K562 (cell line): ENCODE measurements around the gene TM7SF2. TPM values are rescaled to one million over a fixed set of nuclear protein-coding genes. Genes with fewer than 3 reads are reported as not detected.

Source experiments
- ATAC-seq: fragments of 200-7000 bp; cut with Tn5 transposase; 3 replicates; pipeline ENCODE4 v1.9.1; 2020; ENCODE audit warnings: moderate library complexity
- Bru-seq: library from RNA; stranded (reverse); fragments of 400-500 nt; gene quantifications from one replicate; lab custom pipeline; 2021; lab: Mats Ljungman, UMichigan
- BruChase-seq, 2 experiments: library from RNA; stranded (reverse); fragments of 400-500 nt; gene quantifications; one replicate each; lab custom pipeline; 2021; lab: Mats Ljungman, UMichigan
- BruUV-seq: library from RNA; stranded (reverse); fragments of 400-500 nt; replicated peaks from 2 replicates; lab custom pipeline; 2021; lab: Mats Ljungman, UMichigan
- CTCF ChIA-PET: fragments of 300-600 bp; formaldehyde crosslinking; extraction: SDS; loops from one replicate; lab custom pipeline; 2021; ENCODE audit warnings: low intra/inter-chr PET ratio; lab: Yijun Ruan, JAX
- POLR2A ChIA-PET: fragments of 300-600, 350-650 bp; sonication (Branson Sonifier 250); formaldehyde crosslinking; extraction: SDS; loops from one replicate; lab custom pipeline; 2021; ENCODE audit warnings: antibody characterized with exemption, inconsistent platforms; lab: Yijun Ruan, JAX
- DNase-seq, 4 experiments: peaks; one replicate each; pipeline versions ENCODE4 v3.0.0 to v3.0.0-alpha.2; 2011 to 2018; ENCODE audit warnings: low spot score in 3 of 4, mixed read lengths in 3 of 4; ENCODE audit errors: extremely low read depth in 1 of 4
- FAIRE-seq: peaks from 2 replicates; lab custom pipeline; 2011; peaks lifted over from hg19 to GRCh38; lab: Jason Lieb, UNC
- H2AFZ ChIP-seq: 2 replicates; pipeline ENCODE4 v1.6.0; 2011; ENCODE audit warnings: low read depth, low read length, control low read depth, inconsistent platforms
- H3K27ac ChIP-seq: fragments of 200-600 bp; 3 replicates; pipeline ENCODE4 v1.8.0; 2011; ENCODE audit warnings: low read depth, mild to moderate bottlenecking, control low read depth, inconsistent platforms, low read length, moderate library complexity, mixed read lengths; ENCODE audit errors: extremely low read depth
- H3K27me3 ChIP-seq, 2 experiments: fragments of 300-600 bp in 1 of 2; 2 replicates in 1 of 2; 3 replicates in 1 of 2; pipeline versions ENCODE4 v1.6.0 to v1.8.0; 2011; ENCODE audit warnings: inconsistent platforms in 2 of 2, low read length in 2 of 2, mild to moderate bottlenecking in 1 of 2, mixed read lengths in 1 of 2, moderate library complexity in 1 of 2; ENCODE audit not compliant: control insufficient read depth in 2 of 2, insufficient read depth in 2 of 2
- H3K36me3 ChIP-seq: fragments of 300-600 bp; 3 replicates; pipeline ENCODE4 v1.8.0; 2011; ENCODE audit warnings: mild to moderate bottlenecking, low read length, inconsistent platforms; ENCODE audit not compliant: control insufficient read depth, insufficient read depth
- H3K4me1 ChIP-seq, 2 experiments: fragments of 200-600 bp in 1 of 2; replicated peaks in 1 of 2; 2 replicates in 1 of 2; 3 replicates in 1 of 2; pipeline versions ENCODE4 v1.5.1 to v1.8.0; 2011; ENCODE audit warnings: inconsistent platforms in 2 of 2, low read length in 2 of 2, mild to moderate bottlenecking in 1 of 2, mixed read lengths in 1 of 2, moderate library complexity in 1 of 2; ENCODE audit not compliant: control insufficient read depth in 2 of 2, insufficient read depth in 2 of 2
- H3K4me2 ChIP-seq: 2 replicates; pipeline ENCODE4 v1.6.1; 2011; ENCODE audit warnings: low read length, control low read depth, inconsistent platforms, mixed read lengths; ENCODE audit not compliant: insufficient read depth
- H3K4me3 ChIP-seq: fragments of 200-600 bp; sonication (generic), shearing (Covaris generic); 2 replicates; pipeline ENCODE4 v1.5.1; 2016; ENCODE audit warnings: control low read depth, inconsistent platforms
- H3K79me2 ChIP-seq: fragments of 200-600 bp; 3 replicates; pipeline ENCODE4 v1.8.0; 2011; ENCODE audit warnings: low read length, inconsistent platforms; ENCODE audit not compliant: control insufficient read depth, insufficient read depth
- H3K9ac ChIP-seq, 2 experiments: 2 replicates each; pipeline versions ENCODE4 v1.6.0 to v1.6.1; 2011; ENCODE audit warnings: low read depth in 2 of 2, low read length in 2 of 2, control low read depth in 1 of 2, inconsistent platforms in 1 of 2, mild to moderate bottlenecking in 1 of 2, mixed read lengths in 1 of 2; ENCODE audit not compliant: insufficient read depth in 1 of 2
- H3K9me1 ChIP-seq: one replicate; pipeline ENCODE4 v1.6.0; 2011; ENCODE audit warnings: inconsistent platforms, mild to moderate bottlenecking, low read length, moderate library complexity; ENCODE audit not compliant: control insufficient read depth, insufficient read depth
- H3K9me3 ChIP-seq: replicated peaks from 2 replicates; pipeline ENCODE4 v1.5.1; 2011; ENCODE audit warnings: low read depth, low read length, inconsistent platforms; ENCODE audit not compliant: control insufficient read depth, insufficient read depth
- H4K20me1 ChIP-seq: replicated peaks from 2 replicates; pipeline ENCODE4 v1.6.1; 2011; ENCODE audit warnings: low read length, inconsistent platforms, mixed read lengths; ENCODE audit not compliant: control insufficient read depth, insufficient read depth
- CCAR2 ChIP-seq: fragments of 200-400 bp; formaldehyde crosslinking; IDR thresholded peaks from 2 replicates; pipeline ENCODE4 v1.6.1; 2017; ENCODE audit warnings: mild to moderate bottlenecking, low read depth, low read length
- CXXC5 ChIP-seq: fragments of 250-450 bp; sonication (Bioruptor Pico); IDR thresholded peaks from 2 replicates; pipeline ENCODE4 v1.8.0; 2022; ENCODE audit warnings: inconsistent platforms, mild to moderate bottlenecking, moderate library complexity
- FOS ChIP-seq: IDR thresholded peaks from 3 replicates; pipeline ENCODE4 v1.6.1; 2011; ENCODE audit not compliant: insufficient read length; ENCODE audit errors: extremely low read depth
- HBP1 ChIP-seq: fragments of 450-650 bp; formaldehyde crosslinking; IDR thresholded peaks from 2 replicates; pipeline ENCODE4 v1.4.0; 2022; ENCODE audit warnings: missing genetic modification characterization
- HMGN3 ChIP-seq: IDR thresholded peaks from 2 replicates; pipeline ENCODE4 v1.6.1; 2011; ENCODE audit warnings: borderline replicate concordance, low read depth, mild to moderate bottlenecking, mixed read lengths, low read length; ENCODE audit not compliant: insufficient read length; ENCODE audit errors: extremely low read depth
- ILF3 ChIP-seq: fragments of 450-650 bp; IDR thresholded peaks from 2 replicates; pipeline ENCODE4 v1.6.1; 2018; ENCODE audit warnings: antibody characterized with exemption, mild to moderate bottlenecking, moderate library complexity, borderline replicate concordance
- IRF2 ChIP-seq: sonication (generic); formaldehyde crosslinking; IDR thresholded peaks from 2 replicates; pipeline ENCODE4 v1.8.1; 2022; ENCODE audit warnings: mild to moderate bottlenecking, missing genetic modification reagents
- MECOM ChIP-seq: fragments of 250-450 bp; sonication (Bioruptor Pico); IDR thresholded peaks from 2 replicates; pipeline ENCODE4 v1.8.0; 2022; ENCODE audit warnings: inconsistent platforms
- SMAD4 ChIP-seq: fragments of 250-450 bp; sonication (Bioruptor Pico); conservative IDR thresholded peaks from 2 replicates; pipeline ENCODE4 v1.8.0; 2021; ENCODE audit warnings: inconsistent platforms, mild to moderate bottlenecking, moderate library complexity
- ZNF324 ChIP-seq: fragments of 250-450 bp; sonication (Bioruptor Pico); IDR thresholded peaks from 2 replicates; pipeline ENCODE4 v1.4.0; 2020; ENCODE audit warnings: mild to moderate bottlenecking
- WGBS: fragments of 100-300 bp; shearing (Covaris generic); methylation state at CpG from one replicate; pipeline ENCODE4 v1.1.6; 2016; ENCODE audit warnings: low coverage, mixed read lengths; ENCODE audit not compliant: insufficient coverage; ENCODE audit errors: missing lambda C conversion rate; 5-methylcytosine and 5-hydroxymethylcytosine counted together
- in situ Hi-C: fragments of 300-500 bp; cut with MboI; formaldehyde crosslinking; loops from 4 replicates; pipeline ENCODE4 v1.15.0; 2018; ENCODE audit warnings: inconsistent platforms, mixed read lengths
- intact Hi-C: fragments of 100-400 bp; cut with micrococcal nuclease; formaldehyde crosslinking; loops from 2 replicates; pipeline ENCODE4 v1.14.2; 2022
- long read RNA-seq, 3 experiments: library from polyadenylated mRNA in 2 of 3; library from RNA in 1 of 3; unstranded in 2 of 3; stranded (forward) in 1 of 3; transcript quantifications; one replicate each; pipeline ENCODE4 v2.0.0, GENCODE V29; 2019 to 2022
- polyA minus RNA-seq, 3 experiments: library from RNA; depleted of rRNA, polyadenylated mRNA; stranded (reverse); fragments of >200 nt; gene quantifications; 2 replicates each; pipeline ENCODE4 v1.2.3, GENCODE V29; 2011
- polyA plus RNA-seq, 8 experiments: library from polyadenylated mRNA; depleted of rRNA in 4 of 8; stranded (reverse) in 5 of 8; unstranded in 3 of 8; fragments of >200 nt; fragmentation: Nextera tagmentation in 2 of 8; fragmentation: Illumina TruSeq in 1 of 8; extraction: Ambion mirVana in 2 of 8; extraction: Trizol in 1 of 8; gene quantifications; 2 replicates each; pipeline versions ENCODE4 v1.2.1 to v1.2.3, GENCODE V29; 2011 to 2014; ENCODE audit warnings: inconsistent platforms in 1 of 8, missing spikeins in 1 of 8
- total RNA-seq, 7 experiments: library from RNA; depleted of rRNA in 6 of 7; stranded (reverse); fragments of >200 nt in 6 of 7; fragmentation: Illumina TruSeq in 2 of 7; extraction: Trizol in 2 of 7; gene quantifications; 2 replicates each; pipeline versions ENCODE4 v1.2.1 to v1.2.3, GENCODE V29; 2011 to 2021; ENCODE audit warnings: low replicate concordance in 1 of 7

The TM7SF2 gene
- 31.4 and 105 TPM in 2 replicates for total RNA-seq (2011; cell fraction: chromatin; rRNA removed; ENCODE audit: low replicate concordance)
- 91.9 and 106 TPM in 2 replicates for total RNA-seq (2011; cell fraction: nucleolus; rRNA removed)
- 59.6 and 61.8 TPM in 2 replicates for total RNA-seq (2011; cell fraction: nucleoplasm; rRNA removed)
- 18.6 and 20.6 TPM in 2 replicates for total RNA-seq (2014; rRNA removed)
- total RNA-seq (2014; rRNA removed; fragmentation: Illumina TruSeq; extraction: Trizol), result 3.2 and 3.7 TPM in 2 replicates
- total RNA-seq (2015; rRNA removed; fragmentation: Illumina TruSeq; extraction: Trizol), result 7.0 and 7.9 TPM in 2 replicates
- 21.4 and 21.8 TPM in 2 replicates for total RNA-seq (2021)
- polyA plus RNA-seq (2011; rRNA removed), result 14.6 and 35.3 TPM in 2 replicates
- 34.6 and 38.1 TPM in 2 replicates for polyA plus RNA-seq (2011; cell fraction: cytosol; rRNA removed)
- polyA plus RNA-seq (2011; cell fraction: nucleus; rRNA removed), result 109 and 130 TPM in 2 replicates
- polyA plus RNA-seq (2012), result 18.6 and 23.4 TPM in 2 replicates
- 14.3 and 18.6 TPM in 2 replicates for polyA plus RNA-seq (2014; fragmentation: Illumina TruSeq; extraction: Trizol)
- 1 to 10 TPM; 1.2 to 1.4 TPM for polyA plus RNA-seq (2014; fragmentation: Nextera tagmentation; extraction: Ambion mirVana)
- polyA plus RNA-seq (2014; rRNA removed), result 20.4 and 22.0 TPM in 2 replicates
- polyA minus RNA-seq (2011; rRNA and poly(A)+ RNA removed), result 10.6 and 12.1 TPM in 2 replicates
- 9.4 and 15.1 TPM in 2 replicates for polyA minus RNA-seq (2011; cell fraction: cytosol; rRNA and poly(A)+ RNA removed)
- 27.9 and 40.7 TPM in 2 replicates for polyA minus RNA-seq (2011; cell fraction: nucleus; rRNA and poly(A)+ RNA removed)
- Bru-seq, nascent RNA, result percentile 62 among the genes with signal in this experiment
- BruChase-seq, experiment 1, labeled RNA remaining after a 2-hour chase, result percentile 54 among the genes with signal in this experiment
- BruChase-seq, experiment 2, labeled RNA remaining after a 6-hour chase, result percentile 53 among the genes with signal in this experiment
- long read RNA-seq, experiment 1, transcript TM7SF2-201 (10 exons, 1,722 nt), result major isoform, 14 of 49 reads
- long read RNA-seq, experiment 1, partial matches to known transcripts, result 15 of 49 reads
- long read RNA-seq, experiment 1, other reads (novel, unspliced or antisense), result 17 of 49 reads
- long read RNA-seq, experiment 2, transcript TM7SF2-201 (10 exons, 1,722 nt), result major isoform, 13 of 31 reads
- long read RNA-seq, experiment 2, partial matches to known transcripts, result 4 of 31 reads
- long read RNA-seq, experiment 2, other reads (novel, unspliced or antisense), result 12 of 31 reads
- long read RNA-seq, experiment 3, transcript TM7SF2-201 (10 exons, 1,722 nt), result major isoform, 12 of 18 reads
- long read RNA-seq, experiment 3, partial matches to known transcripts, result 1 of 18 reads
- long read RNA-seq, experiment 3, other reads (novel, unspliced or antisense), result 5 of 18 reads

DNA sequence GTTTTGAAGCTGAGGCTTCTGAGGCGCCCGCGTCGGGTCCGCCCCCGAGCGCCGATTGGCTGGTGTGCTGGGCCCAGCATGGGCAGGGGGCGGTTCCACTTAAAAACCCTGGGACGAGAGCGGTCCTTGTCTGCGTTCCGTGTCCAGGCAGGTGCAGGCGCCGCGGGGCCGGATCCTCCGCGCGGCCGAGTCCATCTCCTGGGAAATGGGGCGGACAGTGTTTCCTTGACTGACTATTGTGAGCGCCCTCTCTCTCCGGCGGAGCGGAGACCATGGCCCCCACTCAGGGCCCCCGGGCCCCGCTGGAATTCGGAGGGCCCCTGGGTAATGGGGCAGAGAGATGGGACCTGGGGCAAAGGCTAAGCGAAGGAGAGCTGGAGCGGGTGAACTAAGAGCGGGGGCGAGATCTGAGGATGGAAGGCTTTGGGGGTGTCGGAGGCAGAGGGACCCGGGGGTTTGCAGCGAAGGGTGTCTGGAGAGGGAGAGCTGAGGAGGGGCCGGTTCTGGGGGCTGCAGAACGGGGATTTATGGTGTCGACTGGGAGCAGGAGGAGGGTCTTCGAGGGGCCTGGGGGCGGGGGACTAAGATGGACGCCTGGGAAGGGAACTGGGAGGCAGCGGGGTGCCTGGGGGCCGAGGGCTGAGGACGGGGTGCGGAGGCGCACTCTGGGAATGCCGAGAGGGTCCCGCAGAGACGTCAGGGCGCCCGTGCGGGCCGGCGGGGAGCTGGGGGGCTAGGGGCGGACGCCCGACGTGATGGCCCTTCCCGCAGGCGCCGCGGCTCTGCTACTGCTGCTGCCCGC is at the start of gene TM7SF2:
TSS of gene TM7SF2 (plus strand) at position 129 of the 802 bp plus-strand sequence. CDS start at position 273, 144 bp downstream.
- in situ Hi-C loops, result no loop called here
- ChIA-PET CTCF (interaction anchor here (0.6 to 2.5 kb wide), 6 partner anchors 10 to 150 kb away, joined by 3 to 19 read pairs (median 4); partner anchors contain the start of genes ARL2, CAPN1, FAU and MRPL49), POLR2A (interaction anchor here (0.6 to 7.2 kb wide), 24 partner anchors 8 to 333 kb away, joined by 3 to 92 read pairs (median 4); partner anchors contain the start of genes ARL2, CAPN1, FAU and GPHA2)
- H4K20me1 ChIP-seq, result no peaks in the 10 kb centered on the region
- peak within 1 kb of the TSS; percentile 89 for H2AFZ ChIP-seq
- no peaks in the 10 kb centered on the region for H3K9me3 ChIP-seq
- peaks cover 39% of the 10 kb centered on the region for H3K36me3 ChIP-seq
- peak within 1 kb of the TSS; percentile 44 for H3K4me3 ChIP-seq
- peaks cover 21% of the 10 kb centered on the region for H3K79me2 ChIP-seq
- peak within 1 kb of the TSS; percentile 79 for H3K27ac ChIP-seq
- peak within 1 kb of the TSS; percentile 93 for H3K4me2 ChIP-seq
- FAIRE-seq (peak; percentile 95), DNase-seq (peak; percentile 96 to 99 (median 98)), ATAC-seq (peak; percentile 90)
- peak within 1 kb of the TSS; percentile 78 to 89 for H3K9ac ChIP-seq
- no peaks in the 10 kb centered on the region for H3K27me3 ChIP-seq
- 2% methylated on average over 41 of the region's 64 CpGs for WGBS
- intact Hi-C loops, result loop anchor here (1.0 to 10.0 kb wide), 6 partner anchors 69 to 265 kb away; partner anchors contain the start of genes CAPN1 and CDC42EP2
- H3K9me1 ChIP-seq, result no peaks in the 10 kb centered on the region
- BruUV-seq, result no TSS peak
- H3K4me1 ChIP-seq, result peaks cover 29 to 63% of the 10 kb centered on the region in 2 experiments
- peak; percentile 89; the same call in 1 of the 2 replicates for TF ChIP-seq HBP1 (CRISPR knock-in tag)
- TF ChIP-seq ZNF324 (CRISPR knock-in tag), result no peak
- no peak for TF ChIP-seq CCAR2
- peak; percentile 32 for TF ChIP-seq SMAD4
- peak; percentile 83 for TF ChIP-seq CXXC5 (CRISPR knock-in tag)
- no peak for TF ChIP-seq IRF2 (CRISPR knock-in tag)
- 0 out of 2 replicates have a peak, but pooled peaks have one; percentile 28 for TF ChIP-seq ILF3
- TF ChIP-seq FOS, result peak; percentile 70
- peak; percentile 55; the same call in 1 of the 2 replicates for TF ChIP-seq MECOM
- TF ChIP-seq HMGN3, result peak; percentile 67
